ENCODE results near the gene KLF18. TPM values are rescaled to one million over a fixed set of nuclear protein-coding genes. Genes with fewer than 3 reads are reported as not detected.

Gene KLF18
- total and polyA plus RNA-seq, 2 experiments from 2014 or later = not detected

DNA sequence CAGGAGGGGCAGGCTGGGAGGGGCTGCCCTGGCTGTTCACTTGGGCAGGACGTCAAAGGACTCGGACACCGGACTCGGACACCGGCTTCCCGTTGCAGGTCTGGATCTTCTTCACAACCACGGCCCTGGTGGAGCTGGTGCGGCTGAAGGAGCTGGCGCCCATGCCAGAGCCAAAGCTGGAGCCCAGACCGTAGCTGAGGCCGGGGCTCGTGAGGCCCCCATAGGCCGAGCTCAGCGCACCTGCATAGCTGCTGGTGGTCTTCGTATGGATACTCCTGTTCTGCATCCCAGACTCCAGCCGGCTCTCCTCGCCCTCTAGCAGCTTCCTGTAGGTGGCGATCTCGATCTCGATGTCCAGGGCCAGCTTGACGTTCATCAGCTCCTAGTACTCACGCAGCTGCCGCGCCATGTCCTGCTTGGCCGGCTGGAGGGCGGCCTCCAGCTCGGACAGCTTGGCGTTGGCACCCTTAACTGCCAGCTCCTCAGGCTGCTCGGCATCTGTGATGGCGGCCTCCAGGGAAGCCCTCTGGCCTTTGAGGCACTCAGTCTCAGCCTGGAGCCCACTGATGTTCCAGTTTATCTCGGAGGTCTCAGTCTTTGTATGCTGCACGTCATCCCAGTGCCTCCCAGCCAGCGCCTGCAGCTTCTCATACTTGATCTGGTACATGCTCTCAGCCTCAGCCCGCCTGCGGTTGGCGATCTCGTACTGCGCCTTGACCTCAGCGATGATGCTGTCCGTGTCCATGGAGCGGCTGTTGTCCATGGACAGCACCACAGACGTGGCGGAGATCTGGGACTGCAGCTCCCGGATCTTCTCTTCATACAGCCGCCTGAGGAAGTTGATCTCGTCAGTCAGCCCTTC is 37.9 kb downstream of the KLF18 start:
- H3K27ac ChIP-seq = no peak overlapping the region
- WGBS (ENCODE audit: low lambda C conversion rate, missing lambda C conversion rate) = 78% methylated on average over 46 of the region's 46 CpGs
- H4K20me1 ChIP-seq (ENCODE audit: insufficient read depth, poor library complexity, severe bottlenecking) = no peaks in the 10 kb centered on the region
- H3K9me3 ChIP-seq (ENCODE audit: low read depth) = no peaks in the 10 kb centered on the region
- no peaks in the 10 kb centered on the region for H3K36me3 ChIP-seq (replicated peaks; ENCODE audit: insufficient read depth, low read depth)
- no peaks in the 10 kb centered on the region for H3K79me2 ChIP-seq
- no peaks in the 10 kb centered on the region for H3K4me1 ChIP-seq (ENCODE audit: insufficient read depth)
- H3K9me2 ChIP-seq (replicated peaks; ENCODE audit: insufficient read depth) = no peaks in the 10 kb centered on the region
- H3K4me3 ChIP-seq = no peak overlapping the region
- peak; percentile 25 for DNase-seq (ENCODE audit: low spot score)
- peaks cover 9% of the 10 kb centered on the region for H3K27me3 ChIP-seq
- H3K4me2 ChIP-seq = no peak overlapping the region
- no peak overlapping the region for H2AFZ ChIP-seq
- TF ChIP-seq, protein P1, sequence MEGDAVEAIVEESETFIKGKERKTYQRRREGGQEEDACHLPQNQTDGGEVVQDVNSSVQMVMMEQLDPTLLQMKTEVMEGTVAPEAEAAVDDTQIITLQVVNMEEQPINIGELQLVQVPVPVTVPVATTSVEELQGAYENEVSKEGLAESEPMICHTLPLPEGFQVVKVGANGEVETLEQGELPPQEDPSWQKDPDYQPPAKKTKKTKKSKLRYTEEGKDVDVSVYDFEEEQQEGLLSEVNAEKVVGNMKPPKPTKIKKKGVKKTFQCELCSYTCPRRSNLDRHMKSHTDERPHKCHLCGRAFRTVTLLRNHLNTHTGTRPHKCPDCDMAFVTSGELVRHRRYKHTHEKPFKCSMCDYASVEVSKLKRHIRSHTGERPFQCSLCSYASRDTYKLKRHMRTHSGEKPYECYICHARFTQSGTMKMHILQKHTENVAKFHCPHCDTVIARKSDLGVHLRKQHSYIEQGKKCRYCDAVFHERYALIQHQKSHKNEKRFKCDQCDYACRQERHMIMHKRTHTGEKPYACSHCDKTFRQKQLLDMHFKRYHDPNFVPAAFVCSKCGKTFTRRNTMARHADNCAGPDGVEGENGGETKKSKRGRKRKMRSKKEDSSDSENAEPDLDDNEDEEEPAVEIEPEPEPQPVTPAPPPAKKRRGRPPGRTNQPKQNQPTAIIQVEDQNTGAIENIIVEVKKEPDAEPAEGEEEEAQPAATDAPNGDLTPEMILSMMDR (IDR thresholded peaks at IDR 0.05; ENCODE audit: poor library complexity) = peak; percentile 26
- no peak for TF ChIP-seq EZH2 (IDR thresholded peaks at IDR 0.05; ENCODE audit: borderline replicate concordance)
- no peak for TF ChIP-seq EZH2phosphoT487 (IDR thresholded peaks at IDR 0.05; ENCODE audit: low read depth, severe bottlenecking, unreplicated experiment)

DNA sequence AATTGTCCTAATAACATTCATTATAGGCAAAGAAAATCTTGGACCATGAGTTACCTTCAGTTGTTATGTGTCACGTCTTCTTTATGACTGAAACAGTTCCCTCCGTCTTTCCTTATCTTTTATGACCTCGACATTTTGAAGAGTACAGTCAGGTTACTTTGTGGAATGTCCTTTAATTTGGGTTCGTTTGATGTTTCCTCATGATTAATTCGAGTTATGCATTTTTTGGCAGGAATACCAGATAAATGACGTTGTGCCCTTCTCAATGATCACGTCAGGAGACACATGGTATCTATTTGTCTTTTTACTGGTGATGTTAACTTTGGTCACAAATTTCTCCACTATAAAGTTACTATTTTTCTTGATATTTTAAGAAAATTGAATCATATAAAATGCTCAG is 40.1 kb downstream of the KLF18 start:
- H3K4me1 ChIP-seq (ENCODE audit: insufficient read depth) = no peaks in the 10 kb centered on the region
- H3K27me3 ChIP-seq = peaks cover 4% of the 10 kb centered on the region
- TF ChIP-seq EZH2 (IDR thresholded peaks at IDR 0.05; ENCODE audit: borderline replicate concordance) = no peak
- TF ChIP-seq EZH2phosphoT487 (IDR thresholded peaks at IDR 0.05; ENCODE audit: low read depth, severe bottlenecking, unreplicated experiment) = no peak
- TF ChIP-seq, protein P1 (IDR thresholded peaks at IDR 0.05; ENCODE audit: poor library complexity) = no peak
- no peak overlapping the region for H3K4me3 ChIP-seq
- H2AFZ ChIP-seq = no peak overlapping the region
- WGBS (ENCODE audit: low lambda C conversion rate, missing lambda C conversion rate) = 66% methylated on average over 7 of the region's 7 CpGs
- H3K4me2 ChIP-seq = no peak overlapping the region
- H3K9me3 ChIP-seq (ENCODE audit: low read depth) = no peaks in the 10 kb centered on the region
- H4K20me1 ChIP-seq (ENCODE audit: insufficient read depth, poor library complexity, severe bottlenecking) = no peaks in the 10 kb centered on the region
- H3K27ac ChIP-seq = no peak overlapping the region
- H3K79me2 ChIP-seq = no peaks in the 10 kb centered on the region
- H3K9me2 ChIP-seq (replicated peaks; ENCODE audit: insufficient read depth) = no peaks in the 10 kb centered on the region
- DNase-seq (ENCODE audit: low spot score) = no peak
- H3K36me3 ChIP-seq (replicated peaks; ENCODE audit: insufficient read depth, low read depth) = no peaks in the 10 kb centered on the region

DNA sequence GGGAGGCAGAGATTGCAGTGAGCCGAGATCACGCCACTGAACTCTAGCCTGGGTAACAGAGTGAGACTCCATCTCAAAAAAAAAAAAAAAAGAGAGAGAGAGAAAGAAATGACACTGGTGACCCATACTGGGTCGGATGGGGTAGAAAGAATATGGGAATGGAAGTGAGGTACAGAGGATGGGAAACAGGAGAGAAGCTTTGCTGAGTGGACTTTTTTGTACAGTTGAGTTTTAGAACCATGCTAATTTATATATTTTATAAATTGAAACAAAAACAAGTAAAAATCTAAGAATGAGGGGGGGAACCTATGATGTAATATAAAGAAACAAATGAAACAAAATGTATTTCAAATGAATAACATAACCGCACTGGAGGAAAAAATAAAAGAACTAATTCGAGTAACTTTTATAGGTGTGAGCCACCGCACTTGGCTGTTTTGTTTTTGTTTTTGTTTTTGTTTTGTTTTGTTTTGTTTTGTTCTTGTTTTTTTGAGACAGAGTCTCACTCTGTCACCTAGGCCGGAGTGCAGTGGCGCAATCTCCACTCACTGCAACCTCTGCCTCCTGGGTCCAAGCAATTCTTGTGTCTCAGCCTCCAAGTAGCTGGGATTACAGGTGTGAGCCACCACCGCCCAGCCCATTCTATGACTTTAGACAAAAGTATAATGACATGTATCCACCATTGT is 41.1 kb downstream of the KLF18 start:
- 92% methylated on average over 9 of the region's 9 CpGs for WGBS (ENCODE audit: low lambda C conversion rate, missing lambda C conversion rate)
- no peak for DNase-seq (ENCODE audit: low spot score)

DNA sequence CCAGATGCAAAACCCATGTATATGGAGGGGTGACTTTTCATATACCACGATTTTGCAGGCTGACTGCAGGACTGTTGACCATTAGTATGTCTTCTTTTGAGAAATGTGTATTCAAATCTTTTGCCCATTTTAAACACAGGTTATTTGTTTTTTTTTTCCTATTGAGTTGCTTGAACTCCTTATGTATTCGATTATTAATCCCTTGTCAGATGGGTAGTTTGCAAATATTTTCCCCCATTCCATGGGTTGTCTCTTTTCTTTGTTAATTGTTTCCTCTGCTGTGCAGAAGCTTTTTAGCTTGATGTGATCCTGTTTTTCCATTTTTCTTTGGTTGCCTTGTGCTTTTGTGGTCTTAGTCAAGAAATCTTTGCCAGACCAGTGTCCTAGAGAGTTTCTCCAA is 47.4 kb downstream of the KLF18 start:
- TF ChIP-seq EZH2phosphoT487 (IDR thresholded peaks at IDR 0.05; ENCODE audit: low read depth, severe bottlenecking, unreplicated experiment) (no peak), EZH2 (IDR thresholded peaks at IDR 0.05; ENCODE audit: borderline replicate concordance) (no peak)
- TF ChIP-seq, protein P1 (IDR thresholded peaks at IDR 0.05; ENCODE audit: poor library complexity) = no peak
- no peak for DNase-seq (ENCODE audit: low spot score)
- Histone ChIP-seq H4K20me1 (ENCODE audit: insufficient read depth, poor library complexity, severe bottlenecking) (no peaks in the 10 kb centered on the region), H3K27me3 (no peaks in the 10 kb centered on the region), H3K4me3 (no peak overlapping the region), H2AFZ (no peak overlapping the region), H3K4me2 (no peak overlapping the region), H3K9me3 (ENCODE audit: low read depth) (no peaks in the 10 kb centered on the region), H3K27ac (no peak overlapping the region), H3K9me2 (replicated peaks; ENCODE audit: insufficient read depth) (no peaks in the 10 kb centered on the region), H3K36me3 (replicated peaks; ENCODE audit: insufficient read depth, low read depth) (no peaks in the 10 kb centered on the region), H3K79me2 (no peaks in the 10 kb centered on the region), H3K4me1 (ENCODE audit: insufficient read depth) (no peaks in the 10 kb centered on the region)
- WGBS (ENCODE audit: low lambda C conversion rate, missing lambda C conversion rate) = 88% methylated on average over 2 of the region's 2 CpGs

More for the DNA sequence above, 41.1 kb downstream of the KLF18 start:
- H3K9me3 ChIP-seq (ENCODE audit: low read depth) = no peaks in the 10 kb centered on the region
- H3K27ac ChIP-seq = no peak overlapping the region
- H3K27me3 ChIP-seq = no peaks in the 10 kb centered on the region
- H3K9me2 ChIP-seq (replicated peaks; ENCODE audit: insufficient read depth) = no peaks in the 10 kb centered on the region
- no peaks in the 10 kb centered on the region for H3K4me1 ChIP-seq (ENCODE audit: insufficient read depth)
- no peaks in the 10 kb centered on the region for H3K79me2 ChIP-seq
- H4K20me1 ChIP-seq (ENCODE audit: insufficient read depth, poor library complexity, severe bottlenecking) = no peaks in the 10 kb centered on the region
- H3K36me3 ChIP-seq (replicated peaks; ENCODE audit: insufficient read depth, low read depth) = no peaks in the 10 kb centered on the region
- no peak overlapping the region for H3K4me3 ChIP-seq
- TF ChIP-seq EZH2 (IDR thresholded peaks at IDR 0.05; ENCODE audit: borderline replicate concordance) = no peak
- H2AFZ ChIP-seq = no peak overlapping the region
- H3K4me2 ChIP-seq = no peak overlapping the region
